WTC11 (cell line): ENCODE data around the gene ATP1A4. TPM values are rescaled to one million over a fixed set of nuclear protein-coding genes. Genes with fewer than 3 reads are reported as not detected.
A peak's percentile ranks its signal among the peaks of the same experiment; 100 is the strongest.

ENCODE experiments used
- ATAC-seq: fragments of 200-7000 bp; cut with Tn5 transposase; 2 replicates; pipeline ENCODE4 v1.10.0; 2021; ENCODE audit warnings: mild to moderate bottlenecking, moderate library complexity
- CTCF ChIA-PET: fragments of 300-600 bp; sonication (Branson Sonifier 250); formaldehyde crosslinking; loops from one replicate; lab custom pipeline; 2021; ENCODE audit warnings: antibody characterized with exemption; lab: Charles Lee
- POLR2A ChIA-PET: fragments of 350-600 bp; sonication (Branson Sonifier 250); formaldehyde crosslinking; loops from one replicate; lab custom pipeline; 2021; ENCODE audit warnings: antibody characterized with exemption; lab: Charles Lee
- DNase-seq: peaks from one replicate; pipeline ENCODE4 v3.0.0; 2021; ENCODE audit warnings: low spot score
- H3K27ac Mint-ChIP-seq: 2 replicates; pipeline ENCODE4 v1.8.0; 2021; ENCODE audit warnings: mixed read lengths
- H3K27me3 Mint-ChIP-seq: 2 replicates; pipeline ENCODE4 v1.8.0; 2021; ENCODE audit warnings: low read depth, mild to moderate bottlenecking, moderate library complexity, mixed read lengths
- H3K36me3 Mint-ChIP-seq: 2 replicates; pipeline ENCODE4 v1.8.0; 2021; ENCODE audit warnings: mixed read lengths
- H3K4me1 Mint-ChIP-seq: 2 replicates; pipeline ENCODE4 v1.8.0; 2022; ENCODE audit warnings: mixed read lengths
- H3K4me3 Mint-ChIP-seq: 2 replicates; pipeline ENCODE4 v1.8.0; 2021; ENCODE audit warnings: mild to moderate bottlenecking, moderate library complexity, mixed read lengths
- H3K9me3 Mint-ChIP-seq: 2 replicates; pipeline ENCODE4 v1.8.0; 2021; ENCODE audit warnings: mixed read lengths
- ARID4B ChIP-seq: sonication (generic); formaldehyde crosslinking; IDR thresholded peaks from 2 replicates; pipeline ENCODE4 v1.8.0; 2023; ENCODE audit warnings: missing genetic modification reagents, mild to moderate bottlenecking, borderline replicate concordance
- CREB1 ChIP-seq: sonication (generic); formaldehyde crosslinking; IDR thresholded peaks from 2 replicates; pipeline ENCODE4 v1.8.0; 2023; ENCODE audit warnings: mild to moderate bottlenecking, missing genetic modification reagents
- EMX1 ChIP-seq: fragments of 250-450 bp; sonication (Bioruptor Pico); IDR thresholded peaks from 2 replicates; pipeline ENCODE4 v1.8.0; 2021; ENCODE audit warnings: mild to moderate bottlenecking
- HMGA2 ChIP-seq: fragments of 250-450 bp; sonication (Bioruptor Pico); IDR thresholded peaks from 2 replicates; pipeline ENCODE4 v1.4.0; 2021; ENCODE audit warnings: mild to moderate bottlenecking, moderate library complexity
- JUN ChIP-seq: sonication (generic); formaldehyde crosslinking; IDR thresholded peaks from 2 replicates; pipeline ENCODE4 v1.8.0; 2023; ENCODE audit warnings: mild to moderate bottlenecking, missing genetic modification reagents
- NR2C2 ChIP-seq: sonication (generic); formaldehyde crosslinking; IDR thresholded peaks from 2 replicates; pipeline ENCODE4 v1.8.0; 2022; ENCODE audit warnings: mild to moderate bottlenecking, missing genetic modification reagents
- PREB ChIP-seq: sonication (generic); formaldehyde crosslinking; IDR thresholded peaks from 2 replicates; pipeline ENCODE4 v1.8.1; 2022; ENCODE audit warnings: mild to moderate bottlenecking, missing genetic modification reagents, moderate library complexity, borderline replicate concordance
- PRRX2 ChIP-seq: fragments of 250-450 bp; sonication (Bioruptor Pico); IDR thresholded peaks from 2 replicates; pipeline ENCODE4 v1.8.0; 2021; ENCODE audit warnings: mild to moderate bottlenecking
- SOX15 ChIP-seq: fragments of 250-450 bp; sonication (Bioruptor Pico); IDR thresholded peaks from 2 replicates; pipeline ENCODE4 v1.9.0; 2021; ENCODE audit warnings: mild to moderate bottlenecking
- ZNF219 ChIP-seq: sonication (generic); formaldehyde crosslinking; IDR thresholded peaks from 2 replicates; pipeline ENCODE4 v1.8.0; 2023; ENCODE audit warnings: missing genetic modification reagents, mild to moderate bottlenecking, borderline replicate concordance
- ZNF423 ChIP-seq: fragments of 250-450 bp; sonication (Bioruptor Pico); IDR thresholded peaks from 2 replicates; pipeline ENCODE4 v2.1.2; 2022; ENCODE audit warnings: mild to moderate bottlenecking, moderate library complexity
- ZNF671 ChIP-seq: fragments of 250-450 bp; sonication (Bioruptor Pico); IDR thresholded peaks from 2 replicates; pipeline ENCODE4 v1.8.0; 2021; ENCODE audit warnings: mild to moderate bottlenecking
- total RNA-seq: library from RNA; stranded (reverse); gene quantifications from 3 replicates; pipeline ENCODE4 v1.2.3, GENCODE V29; 2021

ATP1A4 gene
- total RNA-seq, 1 experiment from 2014 or later: 0.37 TPM

- ChIA-PET POLR2A (no interaction called here), CTCF (interaction anchor here (3.9 kb wide), 1 partner anchor 11 kb away, joined by 27 read pairs; no protein-coding TSS in a partner anchor)
- peak; percentile 7 for ATAC-seq
- H3K4me1 Mint-ChIP-seq: peaks cover 85% of the 10 kb centered on the region
- TF ChIP-seq ZNF423: no peak
- no peak for TF ChIP-seq HMGA2 (CRISPR knock-in tag)
- no peak for TF ChIP-seq PRRX2 (CRISPR knock-in tag)
- H3K27me3 Mint-ChIP-seq: peaks cover 2% of the 10 kb centered on the region; the same call in 1 of the 2 replicates
- no peak overlapping the region for H3K27ac Mint-ChIP-seq
- H3K4me3 Mint-ChIP-seq: no peak overlapping the region
- no peaks in the 10 kb centered on the region for H3K9me3 Mint-ChIP-seq
- DNase-seq: no peak
- H3K36me3 Mint-ChIP-seq: no peaks in the 10 kb centered on the region
Observed at GRCh38 chr1:160113407-160113806, 38.0 kb upstream of the ATP1A4 start.

- H3K27me3 Mint-ChIP-seq: peaks cover 2% of the 10 kb centered on the region; the same call in 1 of the 2 replicates
- no peak overlapping the region for H3K4me3 Mint-ChIP-seq
- TF ChIP-seq ZNF671 (CRISPR knock-in tag) (no peak), EMX1 (CRISPR knock-in tag) (no peak), NR2C2 (CRISPR knock-in tag) (no peak), SOX15 (CRISPR knock-in tag) (no peak)
- peaks cover 82% of the 10 kb centered on the region for H3K4me1 Mint-ChIP-seq
- DNase-seq (no peak), ATAC-seq (peak; percentile 5; the same call in 1 of the 2 replicates)
- H3K9me3 Mint-ChIP-seq: no peaks in the 10 kb centered on the region
- H3K27ac Mint-ChIP-seq: no peak overlapping the region
- POLR2A ChIA-PET: no interaction called here
- CTCF ChIA-PET: interaction anchor here (0.8 to 3.9 kb wide), 5 partner anchors 11 to 56 kb away, joined by 3 to 27 read pairs (median 5); partner anchors contain the start of gene IGSF8
- H3K36me3 Mint-ChIP-seq: no peaks in the 10 kb centered on the region
Observed at GRCh38 chr1:160114085-160114484, 37.3 kb upstream of the ATP1A4 start.

GRCh38 chr1:160115545-160116282 lies 35.7 kb upstream of the ATP1A4 start, which contains the start of gene ATP1A2:
TSS of gene ATP1A2 (plus strand) at chr1:160115759. CDS start at chr1:160115862, 103 bp downstream.
- Mint-ChIP-seq H3K4me1 (peaks cover 66% of the 10 kb centered on the region), H3K27ac (no peak within 1 kb of the TSS), H3K36me3 (no peaks in the 10 kb centered on the region), H3K4me3 (peak within 1 kb of the TSS; percentile 75), H3K9me3 (no peaks in the 10 kb centered on the region), H3K27me3 (peaks cover 2% of the 10 kb centered on the region; the same call in 1 of the 2 replicates)
- DNase-seq (peak; percentile 66), ATAC-seq (peak; percentile 62)
- ChIA-PET POLR2A (interaction anchor here (0.7 to 1.2 kb wide), 2 partner anchors 8 to 17 kb away, joined by 4 read pairs; no protein-coding TSS in a partner anchor), CTCF (interaction anchor here (0.6 to 5.1 kb wide), 18 partner anchors 8 to 285 kb away, joined by 3 to 83 read pairs (median 6); partner anchors contain the start of genes IGSF8 and VANGL2)
- no peak for TF ChIP-seq PREB
- no peak for TF ChIP-seq ZNF219 (CRISPR knock-in tag)
- no peak for TF ChIP-seq CREB1 (CRISPR knock-in tag)
- TF ChIP-seq JUN (CRISPR knock-in tag): no peak
- no peak for TF ChIP-seq ARID4B
